HG03045 (cell line): ENCODE data around the gene CXCL11.
"Not testable (repeated sequence)": the region's sequence is repeated elsewhere in the genome, so short reads cannot be mapped to it uniquely, and the experiment has no call there.

ENCODE experiments used
- ATAC-seq: cut with Tn5 transposase; IDR thresholded peaks from one replicate; pipeline ENCODE4 v1.9.1; 2021; ENCODE audit warnings: mild to moderate bottlenecking, moderate library complexity; ENCODE audit not compliant: unreplicated experiment

CXCL11 gene

DNA sequence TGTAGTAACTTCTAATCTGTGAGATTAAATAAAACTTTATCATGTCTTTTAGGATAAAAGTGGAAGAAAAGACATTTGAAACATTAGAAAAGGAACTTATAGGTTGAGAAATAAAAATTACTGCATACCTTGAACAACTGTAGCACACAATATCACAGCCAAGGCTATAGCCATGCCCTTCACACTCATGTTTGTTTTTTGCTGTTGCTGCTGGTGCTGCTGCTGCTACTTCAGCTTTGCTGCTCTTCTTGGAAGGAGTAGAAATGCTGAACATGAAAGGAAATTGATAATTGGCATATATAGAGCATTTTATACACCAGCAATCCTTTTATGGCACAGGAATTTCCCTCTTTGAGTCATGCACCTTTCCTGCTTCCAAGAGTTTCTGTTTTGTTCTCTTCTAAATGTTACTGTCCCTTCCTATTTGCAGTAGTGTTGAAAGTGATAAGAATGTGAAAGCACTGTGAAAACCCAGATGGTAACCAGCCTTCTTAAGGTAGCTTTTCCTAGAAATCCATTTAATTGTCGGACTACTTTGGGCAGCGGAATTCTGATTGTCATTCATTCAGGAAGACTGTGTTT, at the start of gene CXCL11:
TSS of gene CXCL11 (minus strand) at position 272 of the 582 bp plus-strand sequence. CDS start at position 189, 83 bp downstream.
- ATAC-seq: no peak

GRCh38 chr4:76084542-76084941, 48.7 kb upstream of the CXCL11 start:
- no peak for ATAC-seq

DNA sequence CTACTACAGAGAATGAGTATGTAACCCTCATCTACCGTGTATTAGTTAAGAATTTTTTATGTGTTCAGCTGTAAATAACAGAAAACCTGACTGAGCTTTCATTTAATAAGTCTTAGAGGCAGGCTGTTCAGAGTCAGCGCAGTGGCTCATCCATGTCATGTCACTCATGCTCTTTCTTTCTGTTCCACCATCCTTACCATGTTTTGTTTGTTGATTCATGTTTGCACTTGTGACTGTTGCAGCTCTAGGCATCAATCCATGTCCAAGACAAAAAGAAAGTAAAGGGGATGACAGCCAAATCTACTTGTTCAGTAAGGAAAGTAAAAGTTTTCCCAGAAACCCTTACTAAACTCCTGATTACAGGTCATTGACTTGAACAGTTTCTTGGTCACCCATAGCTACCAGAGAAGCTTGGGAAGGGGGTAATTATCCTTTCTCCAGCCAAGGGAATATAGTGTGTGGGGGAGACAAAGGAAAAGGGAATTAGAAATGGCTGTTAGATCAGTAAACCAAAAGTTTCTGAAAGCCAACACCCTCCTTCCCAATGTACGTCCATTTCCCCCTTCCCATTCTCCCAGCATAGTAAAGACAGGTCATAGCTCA, 47.6 kb upstream of the CXCL11 start:
- ATAC-seq: no peak

GRCh38 chr4:76078033-76078613, 42.3 kb upstream of the CXCL11 start:
- no peak for ATAC-seq

DNA sequence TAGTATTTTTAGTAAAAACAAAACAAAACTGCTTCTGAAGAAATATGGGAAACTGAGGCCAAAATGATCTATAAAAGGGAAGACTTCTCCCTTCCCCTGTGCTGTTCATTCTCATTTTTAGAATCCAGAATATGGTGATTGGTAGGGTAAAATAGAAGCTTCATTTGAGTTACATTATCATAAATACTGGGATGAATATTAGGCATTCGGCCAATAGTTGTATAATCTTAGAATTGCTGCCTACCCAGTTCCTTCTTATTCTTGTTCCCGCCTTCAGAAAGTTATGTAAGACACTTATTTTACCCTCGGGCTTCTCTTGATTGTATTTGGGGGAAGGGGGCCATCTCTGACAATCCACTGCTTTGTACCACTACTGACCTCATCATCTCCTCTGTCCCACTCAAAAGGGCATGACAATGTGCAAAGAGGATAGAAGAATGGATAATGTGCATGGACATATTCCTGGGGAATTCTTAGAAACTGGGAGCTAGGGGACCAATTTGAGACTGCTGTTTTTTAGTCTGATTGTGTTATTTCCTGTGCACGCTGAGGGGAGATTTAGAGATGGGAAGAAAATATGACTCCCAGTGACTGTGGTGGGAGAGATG, 39.2 kb upstream of the CXCL11 start:
- ATAC-seq: no peak

DNA sequence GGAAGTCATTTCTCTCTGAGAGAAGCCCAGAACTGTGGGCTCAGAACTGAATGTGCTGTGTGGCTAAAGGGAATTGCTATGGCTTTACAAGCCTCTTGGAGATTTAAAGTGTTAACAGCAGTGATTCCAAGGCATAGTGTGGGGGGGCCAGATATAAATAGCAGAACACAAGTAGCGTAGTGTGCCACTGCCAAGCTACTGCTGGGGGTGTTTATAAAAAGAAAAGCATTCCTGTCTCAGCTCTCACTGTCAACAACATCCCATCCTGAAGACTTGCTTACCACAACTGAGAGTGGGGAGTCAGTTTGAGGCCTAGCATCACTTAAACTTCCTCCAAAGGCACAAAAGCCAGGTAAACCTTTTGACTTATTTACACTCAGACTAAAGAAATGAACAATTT, 38.6 kb upstream of the CXCL11 start, which contains the start of gene ART3:
TSS of gene ART3 (plus strand) at position 242 of the 400 bp plus-strand sequence. CDS start 1,181 bp downstream, outside the sequence.
- ATAC-seq: no peak

DNA sequence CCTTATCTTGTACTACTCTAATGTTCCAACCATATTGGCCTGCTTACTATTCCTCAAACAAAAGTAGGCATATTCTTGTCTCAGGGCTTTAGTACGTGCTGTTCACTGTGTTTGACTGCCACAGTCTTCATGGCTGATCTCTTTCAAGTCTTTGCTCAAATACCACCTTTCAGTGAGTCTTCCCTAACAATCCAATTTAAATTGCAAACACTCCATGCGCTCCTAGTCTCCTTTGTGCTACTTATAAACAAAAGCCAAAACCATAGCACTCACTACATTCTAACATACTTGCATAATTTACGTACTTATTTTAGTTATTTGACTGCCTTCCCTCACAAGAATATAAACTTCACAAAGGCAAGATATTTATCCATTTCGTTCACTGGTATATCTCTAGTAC, 36.9 kb upstream of the CXCL11 start:
- ATAC-seq: no peak

DNA sequence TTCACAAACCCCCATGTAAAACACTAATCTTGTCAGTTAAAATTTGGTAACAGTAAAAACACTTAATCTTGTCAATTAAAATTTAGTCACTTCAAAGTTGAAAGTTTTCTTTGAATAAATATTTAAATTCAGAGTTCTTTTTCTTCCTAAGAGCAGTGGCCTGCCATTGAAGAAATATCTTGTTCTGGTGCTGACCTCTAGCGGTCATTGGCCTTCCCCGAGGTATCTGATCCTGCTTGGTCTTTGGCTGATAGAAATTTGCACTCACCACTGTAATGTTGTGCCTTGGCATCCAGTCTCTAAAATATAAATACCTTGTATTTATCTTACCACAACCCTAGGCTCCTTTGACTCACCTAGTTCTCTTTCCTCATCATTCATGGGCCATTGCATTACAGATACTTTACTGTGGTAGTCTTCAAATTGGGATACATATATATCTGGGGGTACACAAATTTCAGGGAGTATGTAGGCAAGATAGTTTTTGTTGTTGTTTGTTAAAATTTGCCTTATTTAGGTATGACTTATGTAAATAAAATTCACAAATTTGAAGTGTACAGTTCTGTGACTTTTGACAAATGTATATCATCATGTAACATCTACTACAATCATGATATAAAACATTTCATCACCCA, 31.9 kb upstream of the CXCL11 start:
- no peak for ATAC-seq

- ATAC-seq: no peak
Observed at GRCh38 chr4:76066546-76066945, 30.7 kb upstream of the CXCL11 start.

- ATAC-seq: no peak
Observed at GRCh38 chr4:76061982-76062381, 26.1 kb upstream of the CXCL11 start.

DNA sequence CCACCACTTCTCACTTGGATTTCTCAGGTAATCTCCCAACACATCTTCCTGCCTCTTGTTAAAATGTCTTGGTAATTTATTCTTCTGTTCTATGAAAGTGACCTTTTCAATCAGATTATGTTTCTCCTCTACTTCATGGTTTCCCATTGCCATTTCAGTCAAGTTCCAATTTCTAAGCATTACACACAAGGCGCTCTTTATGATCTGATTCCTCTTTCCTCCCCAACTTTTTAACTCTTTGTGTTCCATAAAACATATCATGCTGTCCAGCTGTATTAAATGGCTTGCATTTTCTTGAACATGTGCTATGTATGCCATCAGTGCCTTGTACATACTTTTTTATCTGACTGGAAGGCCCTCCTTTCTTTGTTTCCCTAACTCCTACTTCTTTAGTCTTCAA, 25.6 kb upstream of the CXCL11 start:
- no peak for ATAC-seq

DNA sequence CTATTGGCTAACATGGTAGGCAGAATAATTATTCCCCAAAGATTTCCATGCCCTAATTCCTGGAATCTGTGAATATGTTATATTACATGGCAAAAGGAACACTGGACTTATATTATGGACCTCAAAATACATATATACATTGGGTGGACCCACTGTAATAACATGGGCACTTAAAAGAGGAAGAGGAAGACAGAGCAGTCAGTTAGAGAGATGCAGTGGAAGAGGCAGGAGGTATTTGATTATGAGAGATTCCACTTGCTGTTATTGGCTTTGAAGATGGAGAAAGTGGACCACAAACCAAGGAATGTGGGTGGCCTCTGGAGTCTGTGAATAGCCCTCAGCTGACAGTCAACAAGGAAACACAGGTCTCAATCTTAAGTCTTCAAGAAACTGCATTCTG, 24.6 kb upstream of the CXCL11 start:
- no peak for ATAC-seq

DNA sequence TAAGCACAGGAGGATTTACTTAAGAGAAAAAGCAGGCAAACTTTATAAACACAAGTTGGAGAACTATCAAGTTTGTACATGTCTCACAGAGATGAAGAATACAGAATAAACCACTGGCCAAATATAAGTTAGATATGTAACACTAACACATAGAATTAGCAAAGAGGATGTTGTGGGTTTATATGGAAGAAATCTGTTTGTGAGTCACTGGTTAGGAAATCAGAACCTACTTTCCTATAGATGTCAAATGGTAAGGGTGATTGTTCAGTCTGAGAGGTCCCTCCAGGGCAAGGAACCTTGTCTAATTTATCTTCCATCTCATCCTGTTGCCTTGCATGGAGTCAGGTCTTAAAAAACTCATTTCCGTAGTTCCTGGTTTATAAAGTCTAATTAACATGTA, 23.9 kb upstream of the CXCL11 start:
- no peak for ATAC-seq

DNA sequence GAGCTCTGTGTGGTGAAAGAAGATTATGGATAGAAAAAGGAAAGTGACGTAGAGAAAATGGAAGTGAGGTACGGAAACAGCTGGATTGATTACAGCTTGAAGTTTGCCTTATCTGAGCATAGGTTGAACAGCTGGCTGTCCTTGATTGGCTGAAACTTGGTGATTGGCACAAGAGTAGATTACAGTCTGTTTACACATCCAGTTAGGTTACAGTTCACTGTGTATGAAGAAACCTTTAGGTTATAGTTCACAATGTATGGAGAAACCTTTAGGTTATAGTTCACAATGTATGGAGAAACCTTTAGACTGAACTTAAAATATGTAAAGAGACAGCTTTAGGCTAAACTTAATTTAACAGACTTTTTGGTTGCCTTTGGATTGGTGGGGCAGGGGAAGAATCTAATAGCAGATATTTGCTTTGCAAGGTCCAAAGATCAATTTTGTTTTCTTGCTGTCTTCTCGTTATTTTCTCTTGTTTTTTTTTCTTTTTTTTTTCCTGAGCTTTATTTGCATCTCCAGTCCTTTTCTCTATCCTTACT, 23.1 kb upstream of the CXCL11 start:
- ATAC-seq: no peak

DNA sequence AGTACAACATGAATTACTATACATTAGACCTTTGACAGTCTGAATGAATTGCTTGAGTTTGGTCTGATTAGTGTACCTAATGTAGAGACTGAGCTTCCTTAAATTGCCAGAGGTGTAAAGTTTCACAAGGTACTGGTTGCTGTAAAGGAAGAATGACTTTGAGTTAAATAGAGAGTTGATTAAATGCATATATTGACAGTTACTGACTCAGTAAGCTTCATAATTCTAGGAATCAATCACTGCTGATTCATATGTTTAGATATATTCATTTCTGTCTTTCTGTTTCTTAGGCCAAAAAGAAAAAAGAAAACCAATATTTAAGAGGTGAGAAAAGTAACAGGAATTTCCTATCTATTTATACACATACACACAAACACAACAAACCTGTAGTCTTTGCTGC, 22.4 kb upstream of the CXCL11 start:
- peak; percentile 53 for ATAC-seq

GRCh38 chr4:76055421-76055820, 19.6 kb upstream of the CXCL11 start:
- ATAC-seq: no peak

- peak; percentile 96 for ATAC-seq
Observed at GRCh38 chr4:76055016-76055415, 19.1 kb upstream of the CXCL11 start.

DNA sequence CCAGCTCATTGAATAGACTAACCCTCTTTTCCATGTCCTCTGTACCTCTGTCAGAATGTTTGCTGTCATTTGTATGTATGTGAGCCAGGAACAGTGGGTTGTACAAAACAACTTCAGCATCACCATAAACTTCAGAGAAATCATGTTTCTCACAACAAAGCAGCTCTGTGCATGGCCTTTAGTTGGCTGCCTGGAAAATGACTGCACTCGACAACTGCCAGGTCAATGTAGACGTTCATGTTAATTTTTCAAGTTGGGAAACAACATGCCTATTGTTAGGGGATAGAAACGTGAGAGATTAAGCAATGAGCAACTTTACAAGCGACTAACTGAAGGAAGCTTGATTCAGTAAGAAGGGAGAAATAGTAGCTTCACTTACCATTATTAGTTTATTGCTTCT, 17.9 kb upstream of the CXCL11 start:
- no peak for ATAC-seq

DNA sequence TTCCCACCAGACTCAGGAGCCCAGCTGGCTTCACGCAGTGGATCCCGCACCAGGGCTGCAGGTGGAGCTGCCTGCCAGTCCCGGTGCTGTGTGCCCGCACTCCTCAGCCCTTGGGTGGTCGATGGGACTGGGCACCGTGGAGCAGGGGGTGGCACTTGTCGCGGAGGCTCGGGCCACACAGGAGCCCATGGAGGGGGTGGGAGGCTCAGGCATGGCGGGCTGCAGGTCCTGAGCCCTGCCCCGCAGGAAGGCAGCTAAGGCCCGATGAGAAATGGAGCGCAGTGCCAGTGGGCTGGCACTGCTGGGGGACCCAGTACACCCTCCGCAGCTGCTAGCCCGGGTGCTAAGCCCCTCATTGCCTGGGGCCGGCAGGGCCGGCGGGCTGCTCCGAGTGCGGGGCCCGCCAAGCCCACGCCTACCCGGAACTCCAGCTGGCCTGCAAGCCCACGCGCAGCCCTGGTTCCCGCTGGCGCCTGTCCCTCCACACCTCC, 14.7 kb upstream of the CXCL11 start:
- not testable (repeated sequence) for ATAC-seq

DNA sequence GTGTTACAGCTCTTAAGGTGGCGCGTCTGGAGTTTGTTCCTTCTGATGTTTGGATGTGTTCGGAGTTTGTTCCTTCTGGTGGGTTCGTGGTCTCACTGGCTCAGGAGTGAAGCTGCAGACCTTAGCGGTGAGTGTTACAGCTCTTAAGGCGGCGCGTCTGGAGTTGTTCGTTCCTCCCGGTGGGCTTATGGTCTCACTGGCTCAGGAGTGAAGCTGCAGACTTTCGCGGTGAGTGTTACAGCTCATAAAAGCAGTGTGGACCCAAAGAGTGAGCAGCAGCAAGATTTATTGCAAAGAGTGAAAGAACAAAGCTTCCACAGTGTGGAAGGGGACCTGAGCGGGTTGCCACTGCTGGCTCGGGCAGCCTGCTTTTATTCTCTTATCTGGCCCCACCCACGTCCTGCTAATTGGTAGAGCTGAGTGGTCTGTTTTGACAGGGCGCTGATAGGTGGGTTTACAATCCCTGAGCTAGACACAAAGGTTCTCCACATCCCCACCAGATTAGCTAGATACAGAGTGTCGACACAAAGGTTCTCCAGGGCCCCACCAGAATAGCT, 14.1 kb upstream of the CXCL11 start:
- not testable (repeated sequence) for ATAC-seq

DNA sequence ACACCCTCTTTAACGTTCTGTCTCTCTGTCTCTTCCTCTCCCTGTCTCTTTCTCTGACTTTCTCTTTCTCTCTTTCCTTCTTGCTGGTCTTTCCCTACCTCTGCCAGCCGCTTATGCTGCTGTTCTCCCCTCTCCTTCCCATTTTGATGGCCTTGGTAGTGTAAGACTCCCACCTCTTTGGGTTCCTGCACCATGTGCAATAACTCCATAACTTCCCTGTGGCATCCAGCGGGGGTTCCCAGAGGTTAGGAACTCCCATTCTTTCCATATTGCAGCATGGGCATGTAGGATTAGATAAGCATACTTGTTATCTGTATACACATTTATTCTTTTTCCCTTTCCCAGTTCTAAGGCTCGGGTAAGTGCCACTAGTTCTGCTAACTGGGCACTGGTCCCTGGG, 8.8 kb upstream of the CXCL11 start:
- not testable (repeated sequence) for ATAC-seq
